GM12874 (cell line): Measurements from ENCODE around the gene IL20RA.

Experiments
- TF ChIP-seq, protein P1 (sequence below): IDR thresholded peaks from 2 replicates; pipeline ENCODE4 v1.5.1; 2011; ENCODE audit warnings: low read depth, mild to moderate bottlenecking, control low read depth, low read length, moderate library complexity; ENCODE audit not compliant: insufficient read depth

The IL20RA gene

DNA sequence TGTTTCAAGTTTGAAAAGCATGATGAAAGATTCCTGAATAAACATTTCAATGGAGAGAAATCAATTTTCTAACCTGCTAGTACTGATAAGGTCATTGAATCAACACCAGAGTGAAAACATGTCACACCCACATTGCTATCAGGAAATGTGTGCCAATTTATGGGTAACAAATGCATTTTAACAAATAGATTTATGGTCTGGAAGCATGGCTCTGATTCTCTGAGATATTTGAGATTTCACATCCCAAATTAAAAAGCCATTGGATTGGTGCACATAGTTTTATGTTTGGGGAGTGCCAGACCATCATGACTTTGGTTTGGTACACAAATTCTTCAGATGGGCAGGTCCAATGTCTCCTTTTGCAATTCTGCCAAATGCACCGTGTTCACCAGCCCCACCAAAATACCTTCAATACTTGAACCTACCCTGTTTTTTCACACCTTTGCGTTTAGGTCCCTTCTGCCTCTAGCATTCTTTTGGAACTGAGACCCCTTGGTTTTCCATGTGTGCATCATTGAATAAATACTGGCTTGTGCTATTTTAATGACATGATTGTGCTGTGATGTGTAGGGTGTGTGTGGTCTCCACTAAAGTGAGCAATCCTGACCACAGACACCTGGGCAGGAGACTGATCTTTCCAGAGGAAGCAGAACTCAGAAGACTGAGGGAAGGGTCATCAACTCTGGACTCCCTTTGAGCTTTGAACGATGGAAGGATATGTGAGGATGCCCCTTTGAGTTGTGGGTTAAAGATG, 20.4 kb downstream of the IL20RA start:
- TF ChIP-seq, protein P1, sequence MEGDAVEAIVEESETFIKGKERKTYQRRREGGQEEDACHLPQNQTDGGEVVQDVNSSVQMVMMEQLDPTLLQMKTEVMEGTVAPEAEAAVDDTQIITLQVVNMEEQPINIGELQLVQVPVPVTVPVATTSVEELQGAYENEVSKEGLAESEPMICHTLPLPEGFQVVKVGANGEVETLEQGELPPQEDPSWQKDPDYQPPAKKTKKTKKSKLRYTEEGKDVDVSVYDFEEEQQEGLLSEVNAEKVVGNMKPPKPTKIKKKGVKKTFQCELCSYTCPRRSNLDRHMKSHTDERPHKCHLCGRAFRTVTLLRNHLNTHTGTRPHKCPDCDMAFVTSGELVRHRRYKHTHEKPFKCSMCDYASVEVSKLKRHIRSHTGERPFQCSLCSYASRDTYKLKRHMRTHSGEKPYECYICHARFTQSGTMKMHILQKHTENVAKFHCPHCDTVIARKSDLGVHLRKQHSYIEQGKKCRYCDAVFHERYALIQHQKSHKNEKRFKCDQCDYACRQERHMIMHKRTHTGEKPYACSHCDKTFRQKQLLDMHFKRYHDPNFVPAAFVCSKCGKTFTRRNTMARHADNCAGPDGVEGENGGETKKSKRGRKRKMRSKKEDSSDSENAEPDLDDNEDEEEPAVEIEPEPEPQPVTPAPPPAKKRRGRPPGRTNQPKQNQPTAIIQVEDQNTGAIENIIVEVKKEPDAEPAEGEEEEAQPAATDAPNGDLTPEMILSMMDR = no peak

DNA sequence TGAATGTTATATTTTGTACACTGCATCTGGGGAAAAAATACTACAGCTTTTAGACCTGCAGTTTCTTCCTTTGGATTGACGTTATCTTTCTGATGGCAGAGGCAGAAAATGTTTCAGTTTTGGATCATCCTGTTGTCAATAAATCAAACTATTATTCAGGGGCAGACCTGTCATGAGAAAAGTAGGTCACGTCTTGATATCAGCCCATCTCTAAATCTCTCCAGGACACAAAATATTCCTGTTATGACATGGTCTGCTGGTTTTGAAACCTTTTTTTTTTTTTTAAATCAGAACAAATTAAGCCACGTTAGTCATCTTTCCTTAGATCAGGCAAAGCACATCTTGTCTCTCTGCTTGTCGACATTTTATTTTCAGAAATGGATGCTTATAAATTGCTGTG, 24.0 kb downstream of the IL20RA start:
- TF ChIP-seq, protein P1 = no peak

DNA sequence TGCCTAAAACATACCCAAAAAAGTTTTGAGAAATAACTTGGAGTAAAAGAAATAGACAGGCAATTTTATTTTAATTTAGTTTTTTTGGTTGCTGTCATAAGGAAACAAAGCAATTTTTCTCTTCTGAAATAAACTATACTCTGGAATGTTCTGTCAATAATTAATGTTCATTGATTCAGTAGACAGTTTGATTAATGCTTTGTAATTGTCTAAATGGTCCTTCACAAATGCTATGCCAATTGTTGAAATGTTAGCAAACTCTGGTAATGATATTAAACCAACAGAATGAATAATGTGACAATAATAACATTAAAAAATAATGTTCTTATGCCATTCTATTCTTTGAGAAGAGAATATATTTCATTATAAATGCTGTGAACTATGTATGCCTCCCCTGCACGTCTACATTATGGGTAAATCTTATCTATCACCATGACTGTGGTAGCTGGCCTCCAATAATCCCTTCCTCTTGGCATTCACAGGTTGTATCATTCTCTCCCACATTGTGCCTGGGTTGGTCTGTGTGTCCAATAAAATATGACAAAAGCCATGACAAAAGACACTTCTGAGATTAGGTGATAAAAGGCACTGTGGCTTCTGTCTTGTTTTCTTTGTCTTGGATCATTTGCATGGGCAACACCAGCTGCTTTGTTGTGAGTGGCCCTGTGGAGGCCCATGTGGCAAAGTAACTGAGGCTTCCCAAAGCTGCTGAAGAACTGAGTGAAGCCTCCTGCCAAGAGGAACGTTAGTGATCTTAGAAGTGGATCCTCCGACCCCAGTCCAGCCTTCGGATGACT, 25.1 kb downstream of the IL20RA start:
- TF ChIP-seq, protein P1 = no peak

DNA sequence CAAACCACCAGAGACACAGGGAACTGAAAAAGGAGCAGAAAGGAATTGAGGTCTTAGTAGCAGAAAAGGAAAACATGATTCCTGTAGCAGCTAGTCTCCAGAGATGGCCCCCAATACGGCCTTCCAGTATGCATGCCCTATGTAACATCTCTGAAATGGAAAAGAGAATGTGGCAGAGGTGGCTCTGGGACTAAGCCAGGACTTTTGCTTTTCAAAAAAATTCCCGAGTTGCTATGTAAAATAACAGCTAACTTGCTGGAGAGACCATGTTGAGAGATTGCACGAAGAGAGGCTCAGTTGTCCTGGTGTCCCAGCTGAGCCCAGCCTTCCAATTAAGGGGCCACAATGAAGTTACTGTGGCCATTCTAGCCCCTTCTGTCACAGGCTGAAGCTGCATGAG, 27.7 kb downstream of the IL20RA start:
- TF ChIP-seq, protein P1 = no peak

DNA sequence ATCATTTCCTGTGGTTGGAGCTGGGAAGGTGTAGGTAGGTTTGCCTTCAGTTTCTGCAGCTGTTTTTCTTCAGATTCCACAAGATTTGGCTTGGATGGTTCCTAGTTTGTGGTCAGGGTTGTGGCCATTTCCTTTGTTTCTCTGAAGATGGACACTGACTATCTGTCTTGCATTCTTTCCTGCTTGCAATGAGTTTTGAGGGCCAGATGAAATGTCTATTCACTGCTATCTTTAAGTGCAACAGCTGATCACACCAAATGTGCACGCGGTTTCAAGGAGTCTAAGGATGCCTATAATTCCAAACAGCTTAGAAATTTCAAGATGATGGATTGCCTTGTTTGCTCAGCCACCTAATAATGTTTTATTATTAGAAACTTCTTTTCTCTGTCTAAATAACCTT, 28.4 kb downstream of the IL20RA start:
- TF ChIP-seq, protein P1 = no peak

DNA sequence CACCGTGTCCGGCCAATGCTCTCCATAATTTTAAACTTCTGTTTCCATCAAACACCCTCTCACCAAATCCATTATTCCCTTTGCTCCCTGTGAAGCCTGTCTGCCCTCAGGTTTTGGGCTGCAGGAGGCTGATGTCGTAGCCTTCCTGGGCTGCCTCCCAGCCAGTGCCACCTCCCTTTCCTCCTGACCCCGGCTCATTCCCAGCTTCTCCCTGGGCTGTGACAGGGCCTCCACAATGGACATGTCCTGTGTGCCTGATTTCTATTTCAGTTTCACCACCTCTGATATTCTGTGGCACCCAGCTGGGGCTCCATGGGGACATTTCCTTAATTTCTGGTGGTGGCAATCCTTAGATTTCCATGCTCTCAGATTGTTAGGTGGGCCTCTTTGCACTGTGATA, 28.8 kb downstream of the IL20RA start:
- TF ChIP-seq, protein P1 = no peak

DNA sequence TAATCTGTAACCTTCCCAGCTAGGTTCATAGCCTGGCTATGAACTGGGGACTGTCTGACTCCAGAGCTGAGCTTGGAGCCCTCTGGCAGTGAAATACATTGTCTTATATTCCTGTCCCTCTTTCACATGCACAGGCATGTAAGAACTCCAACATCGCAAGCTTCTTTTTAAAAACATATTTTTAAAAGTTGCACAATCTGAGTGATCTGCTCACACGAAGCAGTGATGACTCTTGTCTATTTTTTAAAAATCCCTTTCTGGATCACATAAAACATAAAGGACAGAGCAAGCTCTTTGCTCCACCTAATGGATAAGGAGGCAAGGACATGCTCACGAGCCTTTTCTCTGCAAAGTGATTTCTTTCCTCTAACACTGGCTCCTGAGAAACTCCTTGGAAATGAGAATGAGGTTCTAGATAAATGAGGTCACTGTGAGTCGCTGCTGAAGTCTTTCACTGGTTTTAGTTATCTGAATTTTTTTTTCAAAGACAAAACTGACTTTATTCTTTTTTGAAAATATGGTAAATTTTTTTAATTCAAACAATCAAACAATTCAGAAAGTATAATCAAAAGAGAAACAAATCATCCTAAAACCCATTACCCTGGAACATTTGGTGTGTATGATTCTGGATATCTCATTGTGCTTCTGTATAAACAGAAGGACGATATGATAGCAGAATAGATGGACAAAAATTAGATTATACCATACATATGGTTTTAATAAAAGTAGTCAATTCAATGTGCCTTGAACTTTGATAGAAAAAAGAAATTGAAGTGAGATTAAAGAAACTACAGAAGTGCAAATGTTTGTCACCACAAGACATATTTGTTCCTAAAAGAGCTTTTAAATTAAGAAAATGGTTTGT, 30.8 kb downstream of the IL20RA start:
- TF ChIP-seq, protein P1 = peak; percentile 11; the same call in 1 of the 2 replicates
